ENCODE measurements around the gene TMEM200C. TPM values are rescaled to one million over a fixed set of nuclear protein-coding genes. Genes with fewer than 3 reads are reported as not detected.
A peak's percentile ranks its signal among the peaks of the same experiment; 100 is the strongest.

TMEM200C gene
- total and polyA plus RNA-seq, 8 donors = 0.79 to 4.9 (median 2.1) TPM

DNA sequence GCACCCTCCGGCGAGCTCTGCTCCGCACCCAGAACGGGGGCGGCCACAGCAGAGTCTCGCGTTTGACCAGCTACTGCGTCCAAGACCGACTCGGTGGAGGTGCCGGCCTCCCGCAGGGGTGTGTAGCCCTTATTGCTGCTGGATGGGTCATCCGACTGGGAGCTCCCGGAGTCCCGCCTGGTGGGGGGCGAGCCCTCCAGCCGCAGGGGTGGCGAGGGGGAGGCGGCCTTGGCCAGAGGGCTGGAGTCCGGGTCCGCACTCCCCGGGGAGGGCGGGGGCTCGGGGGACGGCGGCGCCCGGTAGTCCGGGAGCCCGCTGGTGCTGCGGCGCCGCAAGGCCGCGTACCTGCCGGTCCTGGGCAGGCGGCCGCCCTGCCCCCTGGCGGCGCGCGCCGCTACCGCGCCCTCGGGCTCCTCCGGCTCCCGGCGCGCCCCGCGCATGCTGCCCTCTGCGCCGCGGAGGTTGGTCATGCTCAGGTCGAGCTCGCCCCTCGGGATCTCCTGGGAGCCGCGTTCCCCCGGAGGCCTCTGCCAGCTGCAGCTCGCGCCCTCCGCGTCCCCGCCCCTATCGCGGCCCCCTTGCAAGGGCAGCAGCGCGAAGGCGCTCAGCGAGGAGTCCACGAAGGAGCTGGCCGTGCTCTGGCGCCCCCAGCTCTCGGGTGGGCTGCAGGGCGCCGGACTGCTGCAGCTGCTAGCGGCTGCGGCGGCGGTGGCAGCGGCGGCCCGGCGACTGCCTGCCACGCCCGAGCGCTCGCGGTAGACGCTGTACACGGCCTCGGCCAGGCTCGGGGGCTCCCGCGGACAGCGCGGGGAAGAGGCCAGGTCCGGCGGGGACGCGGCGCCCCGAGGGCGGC is 4.8 kb downstream of the TMEM200C start:
- peaks cover 4 to 22% of the 10 kb centered on the region in 2 donors for H3K4me1 ChIP-seq
- DNase-seq (peak in 3 of 4 donors; percentile 33 to 84 (median 52)), ATAC-seq (peak; percentile 96)
- H3K27ac ChIP-seq = no peak overlapping the region
- intact Hi-C loops (cut with DNase I) = no loop called here
- peaks cover 48 to 96% of the 10 kb centered on the region in 2 donors for H3K27me3 ChIP-seq
- H3K36me3 ChIP-seq = no peaks in the 10 kb centered on the region
- no peaks in the 10 kb centered on the region for H3K9me3 ChIP-seq
- TF ChIP-seq, protein P1, sequence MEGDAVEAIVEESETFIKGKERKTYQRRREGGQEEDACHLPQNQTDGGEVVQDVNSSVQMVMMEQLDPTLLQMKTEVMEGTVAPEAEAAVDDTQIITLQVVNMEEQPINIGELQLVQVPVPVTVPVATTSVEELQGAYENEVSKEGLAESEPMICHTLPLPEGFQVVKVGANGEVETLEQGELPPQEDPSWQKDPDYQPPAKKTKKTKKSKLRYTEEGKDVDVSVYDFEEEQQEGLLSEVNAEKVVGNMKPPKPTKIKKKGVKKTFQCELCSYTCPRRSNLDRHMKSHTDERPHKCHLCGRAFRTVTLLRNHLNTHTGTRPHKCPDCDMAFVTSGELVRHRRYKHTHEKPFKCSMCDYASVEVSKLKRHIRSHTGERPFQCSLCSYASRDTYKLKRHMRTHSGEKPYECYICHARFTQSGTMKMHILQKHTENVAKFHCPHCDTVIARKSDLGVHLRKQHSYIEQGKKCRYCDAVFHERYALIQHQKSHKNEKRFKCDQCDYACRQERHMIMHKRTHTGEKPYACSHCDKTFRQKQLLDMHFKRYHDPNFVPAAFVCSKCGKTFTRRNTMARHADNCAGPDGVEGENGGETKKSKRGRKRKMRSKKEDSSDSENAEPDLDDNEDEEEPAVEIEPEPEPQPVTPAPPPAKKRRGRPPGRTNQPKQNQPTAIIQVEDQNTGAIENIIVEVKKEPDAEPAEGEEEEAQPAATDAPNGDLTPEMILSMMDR (IDR thresholded peaks at IDR 0.05) = peak; percentile 54
- peak overlapping the region; percentile 19 to 38 for H3K4me3 ChIP-seq

DNA sequence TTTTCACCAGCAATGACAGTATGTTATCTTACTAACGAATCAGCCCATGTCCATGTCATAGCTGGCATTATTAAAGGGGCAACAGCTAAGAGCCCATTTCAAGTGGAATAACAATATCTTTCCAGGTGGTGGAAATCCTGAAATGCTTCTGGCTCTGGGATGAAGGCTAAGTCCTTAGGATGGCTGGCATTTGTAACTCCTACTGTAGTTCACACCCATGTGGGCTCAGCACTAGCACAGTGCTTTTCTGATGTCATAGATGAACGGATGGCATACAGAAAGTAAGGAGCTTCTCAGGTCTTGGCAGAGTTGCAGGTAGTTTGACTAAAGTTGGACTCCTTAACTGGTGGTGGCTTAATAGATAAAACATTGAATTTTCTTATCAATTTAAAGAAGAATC is 10.0 kb downstream of the TMEM200C start:
- TF ChIP-seq, protein P1 (IDR thresholded peaks at IDR 0.05) = no peak
- Histone ChIP-seq H3K9me3 (no peaks in the 10 kb centered on the region), H3K4me1 (peaks cover 0 to 4% of the 10 kb centered on the region in 2 donors), H3K4me3 (no peak overlapping the region), H3K27ac (no peak overlapping the region), H3K36me3 (no peaks in the 10 kb centered on the region), H3K27me3 (peaks cover 5 to 48% of the 10 kb centered on the region in 2 donors)
- intact Hi-C loops (cut with DNase I) = no loop called here
- DNase-seq (no peak), ATAC-seq (no peak)

DNA sequence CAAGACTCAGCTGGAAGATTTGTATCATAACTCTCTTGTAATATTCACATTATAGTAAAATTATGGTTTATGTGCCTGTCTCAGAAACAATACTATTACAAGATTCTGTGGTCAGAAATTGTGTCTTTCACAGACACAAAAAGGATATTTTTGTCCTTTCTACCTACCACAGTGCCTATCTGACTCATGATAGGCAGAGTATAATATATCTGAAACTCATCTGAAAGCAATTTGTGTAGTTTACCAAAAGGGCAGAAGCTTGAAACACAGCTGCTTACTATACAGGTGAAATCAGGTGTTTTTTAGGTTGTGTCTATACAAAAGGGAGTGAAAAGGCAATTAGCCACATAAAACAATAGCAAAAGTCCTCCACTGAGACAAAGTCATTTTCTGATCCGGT is 10.9 kb downstream of the TMEM200C start:
- H3K9me3 ChIP-seq = no peaks in the 10 kb centered on the region
- no peak for ATAC-seq
- H3K27ac ChIP-seq = no peak overlapping the region
- TF ChIP-seq, protein P1 (IDR thresholded peaks at IDR 0.05) = no peak
- intact Hi-C loops (cut with DNase I) = no loop called here
- H3K4me3 ChIP-seq = no peak overlapping the region
- no peaks in the 10 kb centered on the region for H3K4me1 ChIP-seq
- peaks cover 0 to 47% of the 10 kb centered on the region in 2 donors for H3K27me3 ChIP-seq
- H3K36me3 ChIP-seq = no peaks in the 10 kb centered on the region
- no peak for DNase-seq

DNA sequence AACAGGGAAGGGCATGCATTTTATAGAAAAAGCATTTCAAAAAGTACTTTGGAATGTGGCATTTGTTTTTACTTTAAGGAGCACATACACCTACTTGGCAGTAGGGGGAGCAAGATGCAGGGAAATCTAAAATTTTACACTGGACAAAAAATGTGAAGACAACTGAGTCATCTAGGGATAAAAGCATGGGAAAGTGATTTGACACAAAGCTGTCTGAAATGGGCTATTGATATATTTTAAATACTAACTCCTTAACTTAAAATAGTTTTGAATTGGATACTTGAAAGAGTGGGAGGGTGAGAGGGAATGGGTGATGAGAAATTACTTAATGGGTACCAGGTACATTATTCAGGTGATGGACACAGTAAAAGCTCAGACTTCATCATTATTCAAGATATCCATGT is 15.8 kb downstream of the TMEM200C start:
- H3K4me3 ChIP-seq = no peak overlapping the region
- TF ChIP-seq, protein P1 (IDR thresholded peaks at IDR 0.05) = peak; percentile 64 to 73
- no peaks in the 10 kb centered on the region for H3K4me1 ChIP-seq
- no peak overlapping the region for H3K27ac ChIP-seq
- H3K9me3 ChIP-seq = no peaks in the 10 kb centered on the region
- H3K36me3 ChIP-seq = no peaks in the 10 kb centered on the region
- peak in 1 of 4 donors; percentile 51 for DNase-seq
- ATAC-seq = peak; percentile 74
- peaks cover 4 to 17% of the 10 kb centered on the region in 2 donors for H3K27me3 ChIP-seq
- intact Hi-C loops (cut with DNase I) = no loop called here

DNA sequence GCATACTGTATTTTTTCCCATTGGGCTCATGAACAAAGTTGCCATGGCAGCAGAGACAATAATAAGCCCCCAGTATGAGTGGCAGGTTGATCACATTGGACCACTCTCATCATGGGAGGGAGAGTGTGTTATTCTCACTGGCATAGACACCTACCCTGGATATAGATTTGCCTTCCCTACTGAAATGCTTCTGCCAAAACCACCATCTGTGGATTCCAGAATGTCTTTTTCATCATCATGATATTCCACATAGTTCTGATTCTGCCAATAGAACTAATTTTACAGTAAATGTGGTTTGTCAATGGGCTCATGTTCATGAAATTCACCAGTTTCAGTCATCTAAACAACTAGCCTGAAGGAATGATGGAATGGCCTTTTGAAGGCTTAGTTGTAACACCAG is 18.4 kb downstream of the TMEM200C start:
- ATAC-seq (no peak), DNase-seq (no peak)
- Histone ChIP-seq H3K27ac (no peak overlapping the region), H3K9me3 (no peaks in the 10 kb centered on the region), H3K36me3 (no peaks in the 10 kb centered on the region), H3K4me1 (no peaks in the 10 kb centered on the region), H3K27me3 (peaks cover 4 to 17% of the 10 kb centered on the region in 2 donors), H3K4me3 (no peak overlapping the region)
- TF ChIP-seq, protein P1 (IDR thresholded peaks at IDR 0.05) = no peak
- intact Hi-C loops (cut with DNase I) = no loop called here
